Measurements from ENCODE around the gene MT3. TPM values are rescaled to one million over a fixed set of nuclear protein-coding genes. Genes with fewer than 3 reads are reported as not detected.
A peak's percentile ranks its signal among the peaks of the same experiment; 100 is the strongest.

Gene MT3
- total RNA-seq, 3 donors from 2014 or later (not counting 1 experiment from before 2014, with no cell fraction given), result not detected

DNA sequence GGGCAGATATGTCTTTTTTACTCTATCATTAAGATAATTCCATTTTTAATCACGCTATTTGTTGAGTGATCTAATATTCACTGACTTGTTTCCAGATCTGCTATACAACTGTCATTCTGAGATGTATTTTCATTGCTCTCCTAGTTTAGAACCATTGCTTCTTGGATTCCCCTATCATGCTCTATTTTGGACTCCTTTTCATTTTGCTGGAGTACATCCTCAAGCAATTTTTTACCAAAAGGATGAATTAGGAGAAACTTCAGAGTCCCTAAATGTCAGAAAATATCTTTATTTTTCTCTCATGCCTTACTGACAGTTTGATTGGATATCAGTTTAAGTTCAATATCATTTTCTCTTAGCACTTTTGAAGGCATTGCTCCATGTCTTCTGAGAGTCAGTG, 14.7 kb upstream of the MT3 start:
- 83% methylated on average over 1 of the region's 1 CpG for WGBS (ENCODE audit: insufficient coverage)
- Mint-ChIP-seq H3K4me1 (peaks cover 0 to 4% of the 10 kb centered on the region in 2 donors), H3K4me3 (no peak overlapping the region), H3K27ac (no peak overlapping the region), H3K36me3 (no peaks in the 10 kb centered on the region), H3K9me3 (peaks cover 0 to 3% of the 10 kb centered on the region in 2 donors), H3K27me3 (ENCODE audit: low read depth in 2 of 2) (peaks cover 0 to 4% of the 10 kb centered on the region in 2 donors)
- intact Hi-C loops (cut with micrococcal nuclease), result no loop called here
- peaks cover 7% of the 10 kb centered on the region for H3K4me1 ChIP-seq (ENCODE audit: control insufficient read depth, insufficient read depth, low read length)
- ATAC-seq (no peak), DNase-seq (no peak)
- H3K36me3 ChIP-seq (ENCODE audit: control insufficient read depth, insufficient read depth, low read length), result no peaks in the 10 kb centered on the region
- TF ChIP-seq, protein P1, sequence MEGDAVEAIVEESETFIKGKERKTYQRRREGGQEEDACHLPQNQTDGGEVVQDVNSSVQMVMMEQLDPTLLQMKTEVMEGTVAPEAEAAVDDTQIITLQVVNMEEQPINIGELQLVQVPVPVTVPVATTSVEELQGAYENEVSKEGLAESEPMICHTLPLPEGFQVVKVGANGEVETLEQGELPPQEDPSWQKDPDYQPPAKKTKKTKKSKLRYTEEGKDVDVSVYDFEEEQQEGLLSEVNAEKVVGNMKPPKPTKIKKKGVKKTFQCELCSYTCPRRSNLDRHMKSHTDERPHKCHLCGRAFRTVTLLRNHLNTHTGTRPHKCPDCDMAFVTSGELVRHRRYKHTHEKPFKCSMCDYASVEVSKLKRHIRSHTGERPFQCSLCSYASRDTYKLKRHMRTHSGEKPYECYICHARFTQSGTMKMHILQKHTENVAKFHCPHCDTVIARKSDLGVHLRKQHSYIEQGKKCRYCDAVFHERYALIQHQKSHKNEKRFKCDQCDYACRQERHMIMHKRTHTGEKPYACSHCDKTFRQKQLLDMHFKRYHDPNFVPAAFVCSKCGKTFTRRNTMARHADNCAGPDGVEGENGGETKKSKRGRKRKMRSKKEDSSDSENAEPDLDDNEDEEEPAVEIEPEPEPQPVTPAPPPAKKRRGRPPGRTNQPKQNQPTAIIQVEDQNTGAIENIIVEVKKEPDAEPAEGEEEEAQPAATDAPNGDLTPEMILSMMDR (IDR thresholded peaks at IDR 0.05), result no peak
- H3K27ac ChIP-seq (ENCODE audit: low read length), result no peak overlapping the region
- no peak overlapping the region for H3K4me3 ChIP-seq (ENCODE audit: low read length)
- no peaks in the 10 kb centered on the region for H3K27me3 ChIP-seq (ENCODE audit: control insufficient read depth, insufficient read depth, low read length)
- no peaks in the 10 kb centered on the region for H3K9me3 ChIP-seq (ENCODE audit: control insufficient read depth, insufficient read depth, low read length)

DNA sequence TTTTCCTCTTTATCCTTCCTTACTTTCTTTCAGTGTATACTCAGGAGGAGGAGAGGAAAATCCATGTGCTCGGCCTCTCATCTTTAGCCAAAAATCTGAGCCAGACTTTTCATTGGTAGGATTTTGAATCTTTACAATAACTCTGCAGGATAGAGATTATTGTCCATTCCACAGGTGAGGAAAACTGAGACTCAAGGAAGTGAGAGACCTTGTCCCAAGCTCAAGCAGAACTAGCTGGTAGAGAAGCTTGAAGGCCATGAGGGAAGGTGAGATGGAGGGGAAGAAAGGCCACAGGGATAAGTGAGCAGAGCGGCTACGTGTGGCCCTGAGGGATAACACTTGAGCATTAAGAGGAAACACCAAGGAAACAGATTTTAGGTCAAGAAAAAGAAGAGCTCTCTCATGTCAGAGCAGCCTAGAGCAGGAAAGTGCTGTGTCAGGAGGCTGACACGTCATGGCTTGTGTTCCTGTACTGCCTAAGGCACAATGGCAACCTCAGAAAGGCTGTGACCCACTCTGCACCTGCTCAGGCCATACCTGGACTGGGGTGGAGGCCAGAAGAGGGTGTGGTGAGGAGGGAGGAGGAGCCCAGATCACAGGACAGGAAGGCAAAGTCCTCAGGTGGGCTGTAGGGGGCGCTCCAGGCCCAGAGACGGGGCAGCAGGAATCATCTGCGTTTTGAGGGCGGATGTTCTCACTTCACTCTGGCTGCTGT, 12.6 kb upstream of the MT3 start:
- 25% methylated on average over 8 of the region's 8 CpGs for WGBS (ENCODE audit: insufficient coverage)
- Histone ChIP-seq H3K27ac (ENCODE audit: low read length) (no peak overlapping the region), H3K27me3 (ENCODE audit: control insufficient read depth, insufficient read depth, low read length) (no peaks in the 10 kb centered on the region), H3K36me3 (ENCODE audit: control insufficient read depth, insufficient read depth, low read length) (no peaks in the 10 kb centered on the region), H3K4me1 (ENCODE audit: control insufficient read depth, insufficient read depth, low read length) (peaks cover 7% of the 10 kb centered on the region), H3K4me3 (ENCODE audit: low read length) (no peak overlapping the region), H3K9me3 (ENCODE audit: control insufficient read depth, insufficient read depth, low read length) (no peaks in the 10 kb centered on the region)
- TF ChIP-seq, protein P1 (IDR thresholded peaks at IDR 0.05), result peak; percentile 76
- intact Hi-C loops (cut with micrococcal nuclease), result loop anchor here (1.0 kb wide), 2 partner anchors 24 to 126 kb away; no protein-coding TSS in a partner anchor
- H3K36me3 Mint-ChIP-seq, result no peaks in the 10 kb centered on the region
- DNase-seq (peak; percentile 79 to 92), ATAC-seq (peak; percentile 98 to 100 (median 99))
- no peak overlapping the region for H3K27ac Mint-ChIP-seq
- H3K4me1 Mint-ChIP-seq, result peaks cover 0 to 4% of the 10 kb centered on the region in 2 donors
- H3K4me3 Mint-ChIP-seq, result no peak overlapping the region
- peaks cover 0 to 3% of the 10 kb centered on the region in 2 donors for H3K9me3 Mint-ChIP-seq
- peaks cover 0 to 16% of the 10 kb centered on the region in 2 donors for H3K27me3 Mint-ChIP-seq (ENCODE audit: low read depth in 2 of 2)

DNA sequence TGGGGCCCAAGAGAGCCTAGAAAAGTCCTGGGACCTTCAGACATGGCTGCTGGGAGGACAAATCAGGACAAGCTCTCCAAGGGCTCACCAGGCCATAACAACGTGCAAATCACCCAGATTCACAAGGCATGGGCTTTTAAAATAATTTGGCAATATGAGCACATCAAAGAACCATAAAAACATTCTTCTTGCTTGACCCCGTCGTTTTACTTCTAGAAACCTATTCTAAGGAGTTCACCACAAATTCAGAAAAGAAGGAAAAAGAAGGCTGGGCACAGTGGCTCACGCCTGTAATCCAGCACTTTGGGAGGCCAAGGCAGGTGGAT, 12.1 kb upstream of the MT3 start:
- peaks cover 0 to 3% of the 10 kb centered on the region in 2 donors for H3K9me3 Mint-ChIP-seq
- no peak overlapping the region for H3K27ac Mint-ChIP-seq

More for the DNA sequence above, 12.1 kb upstream of the MT3 start:
- Histone ChIP-seq H3K4me3 (ENCODE audit: low read length) (no peak overlapping the region), H3K27me3 (ENCODE audit: control insufficient read depth, insufficient read depth, low read length) (no peaks in the 10 kb centered on the region), H3K27ac (ENCODE audit: low read length) (no peak overlapping the region), H3K4me1 (ENCODE audit: control insufficient read depth, insufficient read depth, low read length) (peaks cover 7% of the 10 kb centered on the region), H3K36me3 (ENCODE audit: control insufficient read depth, insufficient read depth, low read length) (no peaks in the 10 kb centered on the region), H3K9me3 (ENCODE audit: control insufficient read depth, insufficient read depth, low read length) (no peaks in the 10 kb centered on the region)
- peaks cover 0 to 18% of the 10 kb centered on the region in 2 donors for H3K27me3 Mint-ChIP-seq (ENCODE audit: low read depth in 2 of 2)
- intact Hi-C loops (cut with micrococcal nuclease), result loop anchor here (1.0 kb wide), 2 partner anchors 23 to 125 kb away; no protein-coding TSS in a partner anchor
- peaks cover 0 to 4% of the 10 kb centered on the region in 2 donors for H3K4me1 Mint-ChIP-seq
- no peak overlapping the region for H3K4me3 Mint-ChIP-seq
- no peak for DNase-seq
- ATAC-seq, result no peak
- no peaks in the 10 kb centered on the region for H3K36me3 Mint-ChIP-seq
- TF ChIP-seq, protein P1 (IDR thresholded peaks at IDR 0.05), result peak; percentile 26
- WGBS (ENCODE audit: insufficient coverage), result 81% methylated on average over 4 of the region's 4 CpGs
